Glutamatergic neuron (in vitro differentiated cells): ENCODE results near the gene KIAA1671. TPM values are rescaled to one million over a fixed set of nuclear protein-coding genes. Genes with fewer than 3 reads are reported as not detected.
A peak's percentile ranks its signal among the peaks of the same experiment; 100 is the strongest.

Experiments
- DNase-seq: peaks from one replicate; pipeline ENCODE4 v3.0.0; 2022
- H3K27ac Mint-ChIP-seq: one replicate; pipeline ENCODE4 v1.8.0; 2020; ENCODE audit warnings: mild to moderate bottlenecking, mixed read lengths, inconsistent platforms; ENCODE audit not compliant: unreplicated experiment
- H3K27me3 Mint-ChIP-seq: one replicate; pipeline ENCODE4 v1.8.0; 2020; ENCODE audit warnings: mild to moderate bottlenecking, moderate library complexity, mixed read lengths, inconsistent platforms; ENCODE audit not compliant: unreplicated experiment
- H3K36me3 Mint-ChIP-seq: one replicate; pipeline ENCODE4 v1.8.0; 2020; ENCODE audit warnings: mild to moderate bottlenecking, mixed read lengths, inconsistent platforms; ENCODE audit not compliant: unreplicated experiment
- H3K4me1 Mint-ChIP-seq: one replicate; pipeline ENCODE4 v1.8.0; 2020; ENCODE audit warnings: mild to moderate bottlenecking, low read depth, mixed read lengths, inconsistent platforms; ENCODE audit not compliant: unreplicated experiment
- H3K4me3 Mint-ChIP-seq: one replicate; pipeline ENCODE4 v1.8.0; 2020; ENCODE audit warnings: mild to moderate bottlenecking, mixed read lengths, inconsistent platforms; ENCODE audit not compliant: unreplicated experiment
- H3K9me3 Mint-ChIP-seq: one replicate; pipeline ENCODE4 v1.8.0; 2020; ENCODE audit warnings: mild to moderate bottlenecking, moderate library complexity, mixed read lengths, inconsistent platforms; ENCODE audit not compliant: unreplicated experiment
- CTCF ChIP-seq: fragments of 200-600 bp; sonication (generic); IDR thresholded peaks from one replicate; pipeline ENCODE4 v1.5.0; 2021; ENCODE audit not compliant: partially characterized antibody, unreplicated experiment
- total RNA-seq: library from RNA; stranded (reverse); fragmentation: NEBNext Ultra II Directional; extraction: Animal tissue kit (Norgen Biotek cat#: 25700); gene quantifications from one replicate; pipeline ENCODE4 v1.2.1, GENCODE V29; 2021; ENCODE audit not compliant: unreplicated experiment

KIAA1671 gene
- total RNA-seq, 1 donor from 2014 or later: 15.3 TPM

- H3K27me3 Mint-ChIP-seq: peaks cover 2% of the 10 kb centered on the region
- H3K27ac Mint-ChIP-seq: no peak overlapping the region
- peaks cover 11% of the 10 kb centered on the region for H3K4me1 Mint-ChIP-seq
- DNase-seq: no peak
- no peak for TF ChIP-seq CTCF
- H3K36me3 Mint-ChIP-seq: no peaks in the 10 kb centered on the region
- peak overlapping the region; percentile 18 for H3K4me3 Mint-ChIP-seq
- peaks cover 2% of the 10 kb centered on the region for H3K9me3 Mint-ChIP-seq
Measured at GRCh38 chr22:25154667-25154999, 202.1 kb downstream of the KIAA1671 start.

DNA sequence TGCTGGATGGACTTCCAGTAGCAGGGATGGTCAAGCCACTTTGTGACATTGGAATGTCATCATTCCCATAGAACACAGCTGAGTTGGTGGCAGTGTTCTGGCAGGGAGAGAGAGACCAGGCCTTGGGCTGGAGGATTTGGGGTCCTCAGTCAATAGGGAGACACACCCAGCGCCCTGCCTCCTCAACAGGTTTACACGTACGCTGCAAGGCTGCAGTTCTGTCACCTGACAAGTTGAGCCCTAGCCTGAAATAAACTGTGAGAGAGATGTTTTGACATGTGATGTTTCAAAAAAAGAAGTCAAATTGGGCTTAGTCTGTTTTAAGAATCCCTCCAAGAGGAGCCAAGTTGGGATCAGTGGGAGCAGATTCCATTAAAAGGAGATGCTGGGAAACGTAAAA, 204.2 kb downstream of the KIAA1671 start:
- H3K27me3 Mint-ChIP-seq: peaks cover 2% of the 10 kb centered on the region
- no peak for DNase-seq
- no peak overlapping the region for H3K4me3 Mint-ChIP-seq
- peaks cover 4% of the 10 kb centered on the region for H3K9me3 Mint-ChIP-seq
- TF ChIP-seq CTCF: no peak
- peaks cover 11% of the 10 kb centered on the region for H3K4me1 Mint-ChIP-seq
- no peaks in the 10 kb centered on the region for H3K36me3 Mint-ChIP-seq
- no peak overlapping the region for H3K27ac Mint-ChIP-seq

DNA sequence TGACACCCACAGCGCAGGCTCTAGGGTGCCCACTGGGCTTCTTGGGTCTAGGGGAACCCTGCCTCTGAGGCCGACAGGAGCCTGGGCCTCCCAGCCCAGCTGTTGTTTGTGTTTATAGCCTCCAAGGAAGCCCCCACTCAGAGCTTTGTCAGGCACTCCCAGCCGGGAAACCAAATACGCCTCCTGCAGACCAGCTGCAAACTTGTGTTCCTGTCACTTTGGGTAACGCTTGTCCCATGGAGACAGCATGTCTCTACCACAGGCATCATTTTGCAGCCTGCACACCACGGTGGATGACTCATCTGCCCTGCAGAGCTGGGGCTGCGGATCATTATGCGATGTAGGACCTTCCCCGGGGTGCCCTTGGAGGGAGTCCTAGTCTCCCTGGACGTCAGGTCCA, 206.5 kb downstream of the KIAA1671 start:
- peaks cover 2% of the 10 kb centered on the region for H3K27me3 Mint-ChIP-seq
- TF ChIP-seq CTCF: no peak
- peaks cover 11% of the 10 kb centered on the region for H3K4me1 Mint-ChIP-seq
- H3K36me3 Mint-ChIP-seq: no peaks in the 10 kb centered on the region
- no peak for DNase-seq
- no peak overlapping the region for H3K27ac Mint-ChIP-seq
- peaks cover 4% of the 10 kb centered on the region for H3K9me3 Mint-ChIP-seq
- no peak overlapping the region for H3K4me3 Mint-ChIP-seq

GRCh38 chr22:25160120-25160996, 207.8 kb downstream of the KIAA1671 start:
- TF ChIP-seq CTCF: no peak
- H3K27ac Mint-ChIP-seq: no peak overlapping the region
- H3K4me1 Mint-ChIP-seq: peaks cover 10% of the 10 kb centered on the region
- peaks cover 4% of the 10 kb centered on the region for H3K9me3 Mint-ChIP-seq
- no peak for DNase-seq
- H3K36me3 Mint-ChIP-seq: no peaks in the 10 kb centered on the region
- peaks cover 2% of the 10 kb centered on the region for H3K27me3 Mint-ChIP-seq
- no peak overlapping the region for H3K4me3 Mint-ChIP-seq

GRCh38 chr22:25161017-25161915, 208.8 kb downstream of the KIAA1671 start:
- Mint-ChIP-seq H3K9me3 (peaks cover 3% of the 10 kb centered on the region), H3K27ac (no peak overlapping the region), H3K27me3 (peaks cover 2% of the 10 kb centered on the region), H3K4me1 (peaks cover 14% of the 10 kb centered on the region), H3K4me3 (peak overlapping the region; percentile 32), H3K36me3 (no peaks in the 10 kb centered on the region)
- TF ChIP-seq CTCF: no peak
- DNase-seq: no peak
